K562 (cell line): ENCODE measurements around the gene MED15. TPM values are rescaled to one million over a fixed set of nuclear protein-coding genes. Genes with fewer than 3 reads are reported as not detected.

Source experiments
- ARID4B ChIP-seq: sonication (generic); formaldehyde crosslinking; IDR thresholded peaks from 2 replicates; pipeline ENCODE4 v1.8.0; 2022; ENCODE audit warnings: mild to moderate bottlenecking, missing genetic modification reagents
- BRCA1 ChIP-seq, 2 experiments: fragments of 450-650 bp in 1 of 2; sonication (generic) in 1 of 2; formaldehyde crosslinking in 1 of 2; IDR thresholded peaks; 2 replicates each; pipeline versions ENCODE4 v1.5.0 to v1.6.1; 2017 to 2020; ENCODE audit warnings: mild to moderate bottlenecking in 1 of 2, missing genetic modification reagents in 1 of 2
- CEBPG ChIP-seq, 3 experiments: fragments of 200-800 bp in 1 of 3; sonication (Bioruptor generic) in 1 of 3; sonication (generic) in 1 of 3; formaldehyde crosslinking in 1 of 3; IDR thresholded peaks in 2 of 3; conservative IDR thresholded peaks in 1 of 3; 2 replicates each; pipeline versions ENCODE4 v1.6.1 to v1.8.0; 2016 to 2022; ENCODE audit warnings: missing compliant biosample characterization in 2 of 3, missing genetic modification characterization in 2 of 3, mild to moderate bottlenecking in 1 of 3, missing genetic modification reagents in 1 of 3
- FUS ChIP-seq: fragments of 200-400 bp; formaldehyde crosslinking; optimal IDR thresholded peaks from 2 replicates; pipeline ENCODE3; 2017; ENCODE audit warnings: low read depth, low read length
- IRF2 ChIP-seq: sonication (generic); formaldehyde crosslinking; IDR thresholded peaks from 2 replicates; pipeline ENCODE4 v1.8.1; 2022; ENCODE audit warnings: mild to moderate bottlenecking, missing genetic modification reagents
- JUN ChIP-seq, 2 experiments: sonication (generic) in 1 of 2; formaldehyde crosslinking in 1 of 2; IDR thresholded peaks; 2 replicates each; pipeline versions ENCODE4 v1.6.1 to v1.8.0; 2012 to 2022; ENCODE audit warnings: borderline replicate concordance in 2 of 2, mild to moderate bottlenecking in 2 of 2, improper control_type of control experiment in 1 of 2, low read depth in 1 of 2, low read length in 1 of 2, missing genetic modification reagents in 1 of 2
- MAX ChIP-seq: sonication (generic); formaldehyde crosslinking; IDR thresholded peaks from 2 replicates; pipeline ENCODE4 v1.9.0; 2022; ENCODE audit warnings: mild to moderate bottlenecking, missing genetic modification reagents
- NR3C1 ChIP-seq: sonication (generic); formaldehyde crosslinking; IDR thresholded peaks from 2 replicates; pipeline ENCODE4 v1.8.1; 2022; ENCODE audit warnings: missing genetic modification reagents
- NRF1 ChIP-seq, 2 experiments: fragments of 450-650 bp; IDR thresholded peaks in 1 of 2; conservative IDR thresholded peaks in 1 of 2; 2 replicates each; pipeline ENCODE4 v1.6.1; 2014; ENCODE audit warnings: mild to moderate bottlenecking in 2 of 2
- SAP30 ChIP-seq: fragments of 200-600 bp; sonication (generic); IDR thresholded peaks from 2 replicates; pipeline ENCODE4 v1.6.1; 2012; ENCODE audit warnings: borderline replicate concordance, low read depth, mild to moderate bottlenecking, moderate library complexity, low read length, control low read depth, inconsistent platforms; ENCODE audit not compliant: insufficient read depth, poor library complexity, severe bottlenecking
- TEAD1 ChIP-seq, 2 experiments: fragments of 450-650 bp in 1 of 2; sonication (generic) in 1 of 2; formaldehyde crosslinking; IDR thresholded peaks; 2 replicates each; pipeline versions ENCODE4 v1.4.0 to v1.8.0; 2020 to 2022; ENCODE audit warnings: mild to moderate bottlenecking in 2 of 2, missing genetic modification reagents in 1 of 2
- TEAD4 ChIP-seq, 2 experiments: sonication (generic) in 1 of 2; formaldehyde crosslinking in 1 of 2; IDR thresholded peaks; 2 replicates each; pipeline versions ENCODE4 v1.6.1 to v1.8.0; 2012 to 2022; ENCODE audit warnings: borderline replicate concordance in 1 of 2, inconsistent platforms in 1 of 2, low read length in 1 of 2, mild to moderate bottlenecking in 1 of 2, missing genetic modification reagents in 1 of 2
- USF2 ChIP-seq: sonication (generic); formaldehyde crosslinking; IDR thresholded peaks from 2 replicates; pipeline ENCODE4 v1.5.0; 2020; ENCODE audit warnings: missing genetic modification reagents
- ZNF143 ChIP-seq: sonication (generic); formaldehyde crosslinking; IDR thresholded peaks from 2 replicates; pipeline ENCODE4 v1.9.0; 2022; ENCODE audit warnings: mild to moderate bottlenecking, missing genetic modification reagents
- polyA plus RNA-seq, 8 experiments: library from polyadenylated mRNA; depleted of rRNA in 4 of 8; stranded (reverse) in 5 of 8; unstranded in 3 of 8; fragments of >200 nt; fragmentation: Nextera tagmentation in 2 of 8; fragmentation: Illumina TruSeq in 1 of 8; extraction: Ambion mirVana in 2 of 8; extraction: Trizol in 1 of 8; gene quantifications; 2 replicates each; pipeline versions ENCODE4 v1.2.1 to v1.2.3, GENCODE V29; 2011 to 2014; ENCODE audit warnings: inconsistent platforms in 1 of 8, missing spikeins in 1 of 8
- total RNA-seq, 7 experiments: library from RNA; depleted of rRNA in 6 of 7; stranded (reverse); fragments of >200 nt in 6 of 7; fragmentation: Illumina TruSeq in 2 of 7; extraction: Trizol in 2 of 7; gene quantifications; 2 replicates each; pipeline versions ENCODE4 v1.2.1 to v1.2.3, GENCODE V29; 2011 to 2021; ENCODE audit warnings: low replicate concordance in 1 of 7

MED15 gene
- total and polyA plus RNA-seq, 9 of the 15 experiments (the other 6 are each of a cell fraction or from before 2014, with no cell fraction given), result 4.0 to 271 (median 60.1) TPM

GRCh38 chr22:20619045-20619892, 111.9 kb downstream of the MED15 start (continued):
- TF ChIP-seq ARID4B (CRISPR knock-in tag), result 0 out of 2 replicates have a peak, but pooled peaks have one; percentile 18
- TF ChIP-seq NRF1 (conservative IDR thresholded peaks at IDR 0.05 in 1 of 2, IDR thresholded peaks at IDR 0.05 in 1 of 2), result no peak
- TF ChIP-seq MAX, result 0 out of 2 replicates have a peak, but pooled peaks have one; percentile 21
- no peak; the same call in 1 of the 2 replicates for TF ChIP-seq CEBPG (CRISPR knock-in tag; IDR thresholded peaks at IDR 0.05)
- peak in 1 of 2 experiments; percentile 51; a peak in 1 of 4 replicates for TF ChIP-seq CEBPG (tag; conservative IDR thresholded peaks at IDR 0.05 in 1 of 2, IDR thresholded peaks at IDR 0.05 in 1 of 2)
- TF ChIP-seq BRCA1 (IDR thresholded peaks at IDR 0.05), result no peak
- peak; percentile 56; the same call in 1 of the 2 replicates for TF ChIP-seq BRCA1 (CRISPR knock-in tag; IDR thresholded peaks at IDR 0.05)
- TF ChIP-seq SAP30, result peak; percentile 7
- no peak for TF ChIP-seq JUN (IDR thresholded peaks at IDR 0.05; ENCODE audit: borderline replicate concordance, low read depth, low read length)
- peak; percentile 81; the same call in 1 of the 2 replicates for TF ChIP-seq JUN (CRISPR knock-in tag; IDR thresholded peaks at IDR 0.05; ENCODE audit: borderline replicate concordance)
- 0 out of 4 replicates have a peak, but pooled peaks of 1 of the 2 experiments have one; percentile 14 for TF ChIP-seq TEAD1 (CRISPR knock-in tag; IDR thresholded peaks at IDR 0.05)
- peak; percentile 57; the same call in 1 of the 2 replicates for TF ChIP-seq ZNF143 (CRISPR knock-in tag)
- no peak for TF ChIP-seq TEAD4 (IDR thresholded peaks at IDR 0.05; ENCODE audit: low read length)
- TF ChIP-seq TEAD4 (CRISPR knock-in tag; IDR thresholded peaks at IDR 0.05; ENCODE audit: borderline replicate concordance), result peak; percentile 78; the same call in 1 of the 2 replicates
- TF ChIP-seq NR3C1, result peak; percentile 47; the same call in 1 of the 2 replicates
- TF ChIP-seq USF2 (CRISPR knock-in tag), result 0 out of 2 replicates have a peak, but pooled peaks have one; percentile 1
- TF ChIP-seq FUS, result no peak
- TF ChIP-seq IRF2 (CRISPR knock-in tag), result 0 out of 2 replicates have a peak, but pooled peaks have one; percentile 53
- TF ChIP-seq, all 486 proteins: peak for 18
